GM12878 (cell line): ENCODE measurements around the gene USP16. TPM values are rescaled to one million over a fixed set of nuclear protein-coding genes. Genes with fewer than 3 reads are reported as not detected.

Source experiments
- ATAC-seq: fragments of 200-7000 bp; cut with Tn5 transposase; 3 replicates; pipeline ENCODE4 v1.9.1; 2020; ENCODE audit warnings: mild to moderate bottlenecking, moderate library complexity
- BruUV-seq: library from RNA; stranded (reverse); fragments of 400-500 nt; replicated peaks from 2 replicates; lab custom pipeline; 2021; lab: Mats Ljungman, UMichigan
- CTCF ChIA-PET: fragments of 300-600 bp; sonication (Branson Sonifier 250); formaldehyde crosslinking; extraction: SDS; loops from one replicate; lab custom pipeline; 2021; ENCODE audit warnings: inconsistent platforms; lab: Yijun Ruan, JAX
- POLR2A ChIA-PET: fragments of 350-600 bp; formaldehyde crosslinking; extraction: SDS; loops from one replicate; lab custom pipeline; 2021; ENCODE audit warnings: inconsistent platforms; lab: Charles Lee
- RAD21 ChIA-PET: fragments of 300-600 bp; sonication (Branson Sonifier 250); formaldehyde crosslinking; loops from one replicate; lab custom pipeline; 2023; ENCODE audit warnings: antibody characterized with exemption; ENCODE audit not compliant: unreplicated experiment; lab: Charles Lee
- SMC1A ChIA-PET: fragments of 300-600 bp; sonication (Branson Sonifier 250); formaldehyde crosslinking; loops from one replicate; lab custom pipeline; 2023; ENCODE audit not compliant: unreplicated experiment, uncharacterized antibody; lab: Charles Lee
- DNase-seq: peaks from one replicate; pipeline ENCODE4 v3.0.0-alpha.2; 2011; ENCODE audit warnings: low read depth, low spot score
- FAIRE-seq: peaks from 3 replicates; lab custom pipeline; 2011; peaks lifted over from hg19 to GRCh38; lab: Jason Lieb, UNC
- H2AFZ ChIP-seq: 2 replicates; pipeline ENCODE4 v1.6.0; 2011; ENCODE audit warnings: low read depth, low read length, control low read depth; ENCODE audit not compliant: control insufficient read depth
- H3K27ac ChIP-seq: 2 replicates; pipeline ENCODE4 v1.5.1; 2011; ENCODE audit warnings: control low read depth; ENCODE audit not compliant: control insufficient read depth, insufficient read depth
- H3K27me3 ChIP-seq, 2 experiments: replicated peaks in 1 of 2; 2 replicates each; pipeline versions ENCODE4 v1.6.0 to v1.6.1; 2011; ENCODE audit warnings: low read length in 1 of 2; ENCODE audit not compliant: control insufficient read depth in 2 of 2, insufficient read depth in 2 of 2
- H3K36me3 ChIP-seq, 2 experiments: 2 replicates each; pipeline ENCODE4 v1.5.1; 2011; ENCODE audit warnings: low read length in 1 of 2; ENCODE audit not compliant: control insufficient read depth in 2 of 2, insufficient read depth in 2 of 2
- H3K4me1 ChIP-seq: 2 replicates; pipeline ENCODE4 v1.6.1; 2011; ENCODE audit warnings: mild to moderate bottlenecking, low read length, moderate library complexity, mixed read lengths; ENCODE audit not compliant: control insufficient read depth, insufficient read depth
- H3K4me2 ChIP-seq: 2 replicates; pipeline ENCODE4 v1.6.0; 2011; ENCODE audit warnings: control low read depth; ENCODE audit not compliant: control insufficient read depth, insufficient read depth
- H3K4me3 ChIP-seq: fragments of 200-600 bp; sonication (generic); 2 replicates; pipeline ENCODE4 v1.5.1; 2016
- H3K79me2 ChIP-seq: 2 replicates; pipeline ENCODE4 v1.6.0; 2011; ENCODE audit warnings: low read length; ENCODE audit not compliant: control insufficient read depth, insufficient read depth
- H3K9ac ChIP-seq: 2 replicates; pipeline ENCODE4 v1.8.0; 2011; ENCODE audit warnings: low read length, control low read depth, mixed read lengths; ENCODE audit not compliant: control insufficient read depth, insufficient read depth
- H3K9me3 ChIP-seq: replicated peaks from 3 replicates; pipeline ENCODE4 v1.5.1; 2011; ENCODE audit warnings: mild to moderate bottlenecking, low read length; ENCODE audit not compliant: control insufficient read depth, insufficient read depth
- H4K20me1 ChIP-seq: 2 replicates; pipeline ENCODE4 v1.6.0; 2011; ENCODE audit not compliant: control insufficient read depth, insufficient read depth
- BHLHE40 ChIP-seq, 2 experiments: fragments of 450-650 bp in 1 of 2; IDR thresholded peaks; 2 replicates each; pipeline ENCODE4 v1.6.1; 2011 to 2017; ENCODE audit warnings: low read depth in 2 of 2, borderline replicate concordance in 1 of 2, improper control_type of control experiment in 1 of 2, low read length in 1 of 2, mild to moderate bottlenecking in 1 of 2
- FOS ChIP-seq: IDR thresholded peaks from 3 replicates; pipeline ENCODE4 v1.6.1; 2011; ENCODE audit warnings: borderline replicate concordance; ENCODE audit not compliant: insufficient read length; ENCODE audit errors: extremely low read depth
- HDAC2 ChIP-seq: fragments of 200-600 bp; sonication (generic); IDR thresholded peaks from 2 replicates; pipeline ENCODE4 v1.6.1; 2017
- IKZF1 ChIP-seq: fragments of 450-650 bp; conservative IDR thresholded peaks from 2 replicates; pipeline ENCODE4 v1.6.1; 2017; ENCODE audit warnings: antibody characterized with exemption, mild to moderate bottlenecking
- JUNB ChIP-seq: IDR thresholded peaks from 2 replicates; pipeline ENCODE4 v1.6.1; 2016; ENCODE audit warnings: antibody characterized with exemption, mild to moderate bottlenecking
- LARP7 ChIP-seq: fragments of 450-650 bp; IDR thresholded peaks from 2 replicates; pipeline ENCODE4 v1.6.1; 2017; ENCODE audit warnings: mild to moderate bottlenecking
- MEF2B ChIP-seq: fragments of 450-650 bp; IDR thresholded peaks from 2 replicates; pipeline ENCODE4 v1.6.1; 2018; ENCODE audit warnings: mild to moderate bottlenecking, moderate library complexity; ENCODE audit not compliant: partially characterized antibody, poor library complexity, severe bottlenecking
- POLR2AphosphoS5 ChIP-seq: IDR thresholded peaks from 2 replicates; pipeline ENCODE4 v1.6.1; 2011; ENCODE audit warnings: mild to moderate bottlenecking, low read length, inconsistent platforms
- SIX5 ChIP-seq: IDR thresholded peaks from 2 replicates; pipeline ENCODE4 v1.6.1; 2011; ENCODE audit warnings: mild to moderate bottlenecking, low read depth, low read length, moderate library complexity; ENCODE audit not compliant: severe bottlenecking
- SMARCA5 ChIP-seq: fragments of 450-650 bp; IDR thresholded peaks from 2 replicates; pipeline ENCODE4 v1.6.1; 2017; ENCODE audit warnings: mild to moderate bottlenecking
- SUZ12 ChIP-seq: fragments of 200-600 bp; sonication (generic); IDR thresholded peaks from one replicate; pipeline ENCODE4 v1.6.1; 2018; ENCODE audit warnings: antibody characterized with exemption, mild to moderate bottlenecking; ENCODE audit not compliant: unreplicated experiment
- ZNF274 ChIP-seq: IDR thresholded peaks from one replicate; pipeline ENCODE4 v1.8.0; 2011; ENCODE audit not compliant: insufficient read length, insufficient read depth
- ZZZ3 ChIP-seq: IDR thresholded peaks from 2 replicates; pipeline ENCODE4 v1.6.1; 2011; ENCODE audit warnings: low read depth; ENCODE audit not compliant: control insufficient read depth, insufficient read length
- WGBS: methylation state at CpG from one replicate; pipeline ENCODE4 v1.1.6; 2016; ENCODE audit warnings: low lambda C conversion rate; ENCODE audit not compliant: insufficient replicate concordance, insufficient coverage; ENCODE audit errors: missing lambda C conversion rate; 5-methylcytosine and 5-hydroxymethylcytosine counted together
- in situ Hi-C: fragments of 300-500 bp; cut with MboI; formaldehyde crosslinking; loops from 9 replicates; pipeline ENCODE4 v1.14.3; 2018; ENCODE audit warnings: mixed read lengths
- intact Hi-C: fragments of 100-400 bp; cut with micrococcal nuclease; formaldehyde crosslinking; loops from one replicate; pipeline ENCODE4 v1.14.2; 2022; ENCODE audit not compliant: unreplicated experiment
- polyA plus RNA-seq, 11 experiments: library from polyadenylated mRNA; depleted of rRNA in 4 of 11; unstranded in 6 of 11; stranded (reverse) in 5 of 11; fragments of >200 nt; fragmentation: Nextera tagmentation in 4 of 11; fragmentation: Illumina TruSeq in 1 of 11; extraction: Ambion mirVana in 4 of 11; extraction: Trizol in 1 of 11; gene quantifications; 1 replicate in 1 of 11; 2 replicates in 10 of 11; pipeline versions ENCODE4 v1.2.1 to v1.2.3, GENCODE V29; 2011 to 2016; ENCODE audit warnings: inconsistent platforms in 2 of 11, missing spikeins in 2 of 11, low read depth in 1 of 11
- total RNA-seq, 4 experiments: library from RNA; depleted of rRNA in 3 of 4; stranded (reverse); fragments of >200 nt in 3 of 4; fragmentation: Illumina TruSeq in 1 of 4; extraction: Trizol in 1 of 4; gene quantifications; 2 replicates each; pipeline versions ENCODE4 v1.2.1 to v1.2.3, GENCODE V29; 2013 to 2021

Gene USP16
- total and polyA plus RNA-seq, 10 of the 15 experiments (the other 5 are each of a cell fraction or from before 2014, with no cell fraction given): 29.5 to 68.7 (median 52.3) TPM

DNA sequence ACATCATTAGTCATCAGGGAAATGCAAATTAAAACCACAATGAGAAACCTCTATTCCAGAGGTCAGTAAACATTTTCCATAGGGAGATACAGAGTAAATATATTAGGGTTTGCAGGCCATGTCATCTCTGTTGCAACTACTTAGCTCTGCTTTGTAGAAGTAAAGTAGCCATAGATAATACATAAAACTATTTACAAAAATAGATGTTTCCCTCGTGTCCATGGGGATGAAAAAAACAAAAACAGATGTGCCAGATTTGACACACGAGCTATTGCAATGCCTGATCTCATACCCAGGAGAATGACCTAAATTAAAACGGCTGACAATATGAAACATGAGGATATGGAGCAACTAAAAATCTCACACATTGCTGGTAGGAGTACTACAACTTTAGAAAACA is 49.1 kb upstream of the USP16 start:
- H3K4me1 ChIP-seq: no peaks in the 10 kb centered on the region
- peaks cover 1 to 27% of the 10 kb centered on the region in 2 experiments; a peak in 3 of 4 replicates for H3K36me3 ChIP-seq
- no peak for FAIRE-seq
- H3K9me3 ChIP-seq: no peaks in the 10 kb centered on the region; the same call in 2 of the 3 replicates
- ChIA-PET SMC1A (interaction anchor here (1.0 to 1.9 kb wide), 4 partner anchors 10 to 94 kb away, joined by 3 to 7 read pairs (median 4); partner anchors contain the start of gene USP16), CTCF (no interaction called here), RAD21 (no interaction called here), POLR2A (no interaction called here)
- in situ Hi-C loops: no loop called here
- WGBS: 52% methylated on average over 3 of the region's 3 CpGs
- no peak overlapping the region for H3K27ac ChIP-seq
- H2AFZ ChIP-seq: no peak overlapping the region
- no peak overlapping the region for H3K4me2 ChIP-seq
- ATAC-seq: no peak
- H3K79me2 ChIP-seq: no peaks in the 10 kb centered on the region
- H4K20me1 ChIP-seq: no peaks in the 10 kb centered on the region
- no peak overlapping the region for H3K9ac ChIP-seq
- BruUV-seq: TSS peak; percentile 7
- intact Hi-C loops: no loop called here
- no peak for TF ChIP-seq IKZF1
- no peak for TF ChIP-seq JUNB
- TF ChIP-seq MEF2B: no peak
- no peak for TF ChIP-seq BHLHE40 (IDR thresholded peaks at IDR 0.05; ENCODE audit: borderline replicate concordance in 1 of 2, low read depth in 2 of 2, low read length in 1 of 2)
- no peak for TF ChIP-seq SIX5
- no peak for TF ChIP-seq ZNF274
- no peak for TF ChIP-seq ZZZ3
- no peak for TF ChIP-seq SUZ12
- no peak for TF ChIP-seq POLR2AphosphoS5
- TF ChIP-seq FOS: no peak
- no peak for TF ChIP-seq SMARCA5
- no peak for TF ChIP-seq HDAC2
- TF ChIP-seq LARP7: no peak
- H3K4me3 ChIP-seq: no peak overlapping the region
- no peak for DNase-seq
- no peaks in the 10 kb centered on the region for H3K27me3 ChIP-seq
